Subcutaneous adipose tissue (tissue), 4 donors: ENCODE data around the gene GRK1. TPM values are rescaled to one million over a fixed set of nuclear protein-coding genes. Genes with fewer than 3 reads are reported as not detected.

Experiments
- CTCF ChIP-seq: fragments of 450-650 bp; IDR thresholded peaks from one replicate; pipeline ENCODE4 v1.5.1; 2016; ENCODE audit warnings: low read depth, mild to moderate bottlenecking, control low read depth, antibody characterized with exemption, moderate library complexity
- total RNA-seq, 4 donors: library from RNA; depleted of rRNA; stranded (reverse); fragments of >200 nt; gene quantifications; one replicate each; pipeline ENCODE4 v1.1.0, GENCODE V29; 2016

The GRK1 gene
- total RNA-seq, 4 donors from 2014 or later, result not detected

DNA sequence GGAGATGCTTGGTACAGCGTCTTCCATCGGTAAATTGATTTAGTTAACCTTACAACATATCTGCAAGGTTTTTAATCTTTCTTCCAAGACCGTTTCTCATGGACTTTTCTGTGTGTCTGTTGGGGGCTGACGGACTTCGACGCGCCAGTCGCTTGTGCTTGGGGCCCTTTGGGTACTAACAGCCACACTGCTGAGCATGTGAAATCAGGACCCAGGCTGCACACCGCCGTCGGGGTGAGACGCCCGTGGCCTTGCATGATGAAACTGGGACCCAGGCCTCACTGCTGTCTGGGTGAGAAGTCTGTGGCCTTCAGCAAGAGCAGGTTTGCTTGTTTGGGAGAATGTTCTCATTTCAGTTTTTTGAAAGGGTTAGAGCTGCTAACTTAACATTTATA is 18.8 kb upstream of the GRK1 start:
- no peak for TF ChIP-seq CTCF

DNA sequence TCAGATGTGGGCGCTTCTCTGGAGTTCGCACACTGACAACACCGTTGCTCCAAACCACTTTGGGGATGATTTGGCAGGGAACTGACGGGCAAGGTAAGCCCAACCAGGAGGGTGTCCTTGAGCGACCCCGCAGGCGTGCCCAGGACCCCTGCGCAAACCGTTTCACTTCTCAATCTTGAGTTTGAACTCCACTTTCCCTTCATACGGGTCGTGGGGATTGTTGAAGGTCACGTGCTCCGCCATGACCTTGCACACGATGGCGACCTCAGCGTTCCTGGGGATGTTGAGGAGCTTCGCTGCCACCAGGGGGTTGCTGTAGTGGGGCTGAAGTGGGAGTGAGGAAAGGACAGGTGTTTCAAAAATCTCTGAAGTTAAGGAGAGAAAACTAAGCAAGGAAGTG is 17.8 kb upstream of the GRK1 start:
- TF ChIP-seq CTCF, result no peak

- no peak for TF ChIP-seq CTCF
Observed at GRCh38 chr13:113650275-113650674, 16.7 kb upstream of the GRK1 start.

DNA sequence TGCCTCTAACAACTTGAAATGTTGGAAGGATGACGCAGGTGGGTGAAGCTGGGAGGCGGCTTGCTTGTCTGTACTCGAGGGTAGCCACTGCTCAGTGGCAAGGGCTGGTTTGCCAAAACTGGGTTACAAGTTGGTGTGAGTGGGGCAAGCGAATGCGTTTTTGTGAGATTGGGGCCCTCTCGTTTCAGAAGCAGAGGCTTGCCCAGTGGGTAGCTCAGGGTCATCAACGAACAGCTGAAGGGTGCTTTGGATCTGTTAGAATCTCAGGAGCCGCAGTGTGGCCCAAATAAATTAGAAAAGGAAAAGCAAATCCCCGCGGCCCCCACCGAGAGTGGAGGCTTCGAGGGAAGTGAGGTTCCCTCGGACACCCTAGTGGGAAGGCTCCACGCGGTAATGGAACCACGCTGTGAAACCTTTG is 16.3 kb upstream of the GRK1 start:
- TF ChIP-seq CTCF, result no peak

DNA sequence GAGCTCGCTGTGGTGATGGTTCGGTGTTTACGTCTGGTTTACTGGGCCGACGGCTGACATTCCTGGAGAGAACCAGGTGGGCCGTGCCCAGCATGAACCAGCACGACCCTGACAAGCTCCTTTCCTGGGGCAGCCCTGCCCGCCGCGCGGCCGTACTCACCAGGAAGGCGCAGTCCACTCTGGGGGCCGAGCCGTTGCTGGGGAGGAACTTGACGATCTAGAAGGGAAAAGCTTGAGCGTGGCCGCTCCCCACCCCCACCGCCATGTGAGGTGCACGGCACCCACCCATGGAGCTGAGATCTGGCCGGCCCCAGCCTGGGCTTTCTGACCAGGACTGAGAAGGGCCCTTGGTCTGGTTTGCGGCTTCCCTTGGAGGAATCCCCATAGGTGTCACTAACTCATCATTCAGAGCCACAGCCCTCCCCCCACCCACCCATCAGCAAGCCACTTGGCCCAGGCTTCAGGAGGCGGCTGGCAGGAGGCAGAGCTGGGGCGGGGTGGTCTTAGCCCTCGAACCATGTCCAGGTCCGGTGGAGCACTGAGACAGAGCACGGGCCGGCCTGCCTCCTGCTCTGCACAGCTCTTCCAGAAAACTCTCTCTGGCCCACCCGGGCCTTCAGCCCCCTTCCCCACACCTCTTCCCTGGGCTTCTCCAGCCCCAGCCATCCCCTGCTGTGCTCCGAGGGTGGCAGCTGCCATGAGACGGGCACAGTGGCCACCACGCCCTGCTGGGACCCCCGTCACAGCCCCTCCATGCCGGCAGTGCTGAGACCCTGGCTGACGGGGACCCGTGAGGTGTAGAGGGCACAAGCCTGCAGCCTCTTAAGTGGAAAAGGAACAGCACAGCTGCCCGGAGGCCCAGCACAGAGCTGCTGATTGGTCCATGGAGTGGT is 15.3 kb upstream of the GRK1 start:
- TF ChIP-seq CTCF, result no peak

- TF ChIP-seq CTCF, result no peak
Observed at GRCh38 chr13:113652404-113653263, 14.4 kb upstream of the GRK1 start.
